Liver (tissue), 9 donors: ENCODE data around the gene ZNF776. TPM values are rescaled to one million over a fixed set of nuclear protein-coding genes. Genes with fewer than 3 reads are reported as not detected.
A peak's percentile ranks its signal among the peaks of the same experiment; 100 is the strongest.

Experiments
- DNase-seq: peaks from one replicate; pipeline ENCODE4 v3.0.0-alpha.2; 2017; ENCODE audit warnings: low spot score
- H3K27ac ChIP-seq, 2 donors: one replicate each; pipeline ENCODE4 v1.7.0; 2013; ENCODE audit warnings: inconsistent platforms in 2 of 2, low read length in 2 of 2, control low read depth in 1 of 2, low read depth in 1 of 2, mild to moderate bottlenecking in 1 of 2
- H3K27me3 ChIP-seq, 4 donors: one replicate each; pipeline versions ENCODE4 v1.6.1 to v1.7.0; 2013; ENCODE audit warnings: low read length in 3 of 4, inconsistent platforms in 1 of 4, mild to moderate bottlenecking in 1 of 4, moderate library complexity in 1 of 4; ENCODE audit not compliant: control insufficient read depth in 4 of 4, insufficient read depth in 4 of 4
- H3K36me3 ChIP-seq, 4 donors: one replicate each; pipeline versions ENCODE4 v1.6.1 to v1.7.0; 2013; ENCODE audit warnings: low read length in 3 of 4, mild to moderate bottlenecking in 3 of 4, low read depth in 1 of 4, moderate library complexity in 1 of 4; ENCODE audit not compliant: control insufficient read depth in 4 of 4, insufficient read depth in 3 of 4
- H3K4me1 ChIP-seq, 4 donors: one replicate each; pipeline versions ENCODE4 v1.6.1 to v1.7.0; 2013; ENCODE audit warnings: low read length in 3 of 4, mild to moderate bottlenecking in 3 of 4, moderate library complexity in 1 of 4; ENCODE audit not compliant: control insufficient read depth in 4 of 4, insufficient read depth in 4 of 4
- H3K4me3 ChIP-seq, 3 donors: one replicate each; pipeline versions ENCODE4 v1.6.1 to v1.7.0; 2013; ENCODE audit warnings: low read length in 3 of 3, control low read depth in 1 of 3, low read depth in 1 of 3, mild to moderate bottlenecking in 1 of 3
- H3K9ac ChIP-seq, 2 donors: one replicate each; pipeline ENCODE4 v1.7.0; 2013; ENCODE audit warnings: low read length in 2 of 2, mild to moderate bottlenecking in 2 of 2, moderate library complexity in 2 of 2, control low read depth in 1 of 2, low read depth in 1 of 2
- H3K9me3 ChIP-seq, 4 donors: one replicate each; pipeline versions ENCODE4 v1.6.1 to v1.7.0; 2013; ENCODE audit warnings: low read length in 3 of 4; ENCODE audit not compliant: control insufficient read depth in 4 of 4
- EGR1 ChIP-seq, 2 donors: IDR thresholded peaks; 2 replicates each; pipeline ENCODE4 v1.6.1; 2016 to 2018; ENCODE audit warnings: antibody characterized with exemption in 2 of 2, low read depth in 2 of 2
- FOXA1 ChIP-seq: IDR thresholded peaks from 2 replicates; pipeline ENCODE4 v1.6.1; 2016; ENCODE audit warnings: antibody characterized with exemption
- FOXA2 ChIP-seq: IDR thresholded peaks from 2 replicates; pipeline ENCODE4 v1.6.1; 2016; ENCODE audit warnings: antibody characterized with exemption
- GABPA ChIP-seq, 2 donors: IDR thresholded peaks in 1 of 2; conservative IDR thresholded peaks in 1 of 2; 2 replicates each; pipeline ENCODE4 v1.6.1; 2016; ENCODE audit warnings: antibody characterized with exemption in 2 of 2, mild to moderate bottlenecking in 1 of 2, moderate library complexity in 1 of 2
- HNF4A ChIP-seq, 2 donors: conservative IDR thresholded peaks; 2 replicates each; pipeline ENCODE4 v1.6.1; 2016; ENCODE audit warnings: antibody characterized with exemption in 2 of 2, mild to moderate bottlenecking in 2 of 2
- HNF4G ChIP-seq: IDR thresholded peaks from 2 replicates; pipeline ENCODE4 v1.6.1; 2016; ENCODE audit warnings: antibody characterized with exemption
- JUND ChIP-seq, 2 donors: IDR thresholded peaks; 2 replicates each; pipeline ENCODE4 v1.6.1; 2016; ENCODE audit warnings: antibody characterized with exemption in 2 of 2
- NR2F2 ChIP-seq: IDR thresholded peaks from 2 replicates; pipeline ENCODE4 v1.6.1; 2016; ENCODE audit warnings: antibody characterized with exemption
- RAD21 ChIP-seq, 2 donors: IDR thresholded peaks; 2 replicates each; pipeline ENCODE4 v1.6.1; 2016; ENCODE audit warnings: antibody characterized with exemption in 2 of 2, mild to moderate bottlenecking in 2 of 2
- RXRA ChIP-seq, 2 donors: IDR thresholded peaks; 2 replicates each; pipeline ENCODE4 v1.6.1; 2017 to 2018; ENCODE audit warnings: antibody characterized with exemption in 2 of 2, mild to moderate bottlenecking in 1 of 2
- SP1 ChIP-seq: IDR thresholded peaks from 2 replicates; pipeline ENCODE4 v1.6.1; 2018; ENCODE audit warnings: antibody characterized with exemption, mild to moderate bottlenecking
- TAF1 ChIP-seq: conservative IDR thresholded peaks from 2 replicates; pipeline ENCODE4 v1.6.1; 2016; ENCODE audit warnings: antibody characterized with exemption, mild to moderate bottlenecking
- YY1 ChIP-seq: IDR thresholded peaks from 2 replicates; pipeline ENCODE4 v1.6.1; 2016; ENCODE audit warnings: antibody characterized with exemption, mild to moderate bottlenecking
- WGBS: extraction: QIAGEN DNeasy Blood & Tissue Kit; methylation state at CpG from one replicate; pipeline ENCODE4 v1.1.7; 2013; 5-methylcytosine and 5-hydroxymethylcytosine counted together
- polyA plus RNA-seq, 2 donors: library from polyadenylated mRNA; stranded (reverse) in 1 of 2; unstranded in 1 of 2; fragments of 200-250 nt in 1 of 2; fragments of >200 nt in 1 of 2; fragmentation: Nextera tagmentation in 1 of 2; extraction: Ambion mirVana in 1 of 2; gene quantifications; one replicate each; pipeline versions ENCODE4 v1.2.1 to v1.2.3, GENCODE V29; 2013 to 2015
- total RNA-seq, 2 donors: library from RNA; depleted of rRNA; stranded (reverse); fragments of >200 nt; gene quantifications; one replicate each; pipeline ENCODE4 v1.2.3, GENCODE V29; 2014
- TF ChIP-seq, protein P1 (sequence below): IDR thresholded peaks from 2 replicates; pipeline ENCODE4 v1.6.1; 2016; ENCODE audit warnings: antibody characterized with exemption
- TF ChIP-seq, protein P2 (sequence below): IDR thresholded peaks from 2 replicates; pipeline ENCODE4 v1.6.1; 2016; ENCODE audit warnings: antibody characterized with exemption, mild to moderate bottlenecking
- TF ChIP-seq, protein P3 (sequence below): IDR thresholded peaks from 2 replicates; pipeline ENCODE4 v1.6.1; 2016; ENCODE audit warnings: antibody characterized with exemption
- TF ChIP-seq, protein P4 (sequence below): fragments of 150-350 bp; IDR thresholded peaks from 2 replicates; pipeline ENCODE4 v1.5.1; 2017; ENCODE audit warnings: improper control_type of control experiment, low read depth, low read length; ENCODE audit not compliant: missing input control
- donor health status: healthy.
- donor health status: healthy.
- donor health status: healthy.
- donor health status: healthy.
- donor health status: healthy.

ZNF776 gene
- total and polyA plus RNA-seq, 4 donors = 2.0 to 20.3 (median 6.4) TPM

DNA sequence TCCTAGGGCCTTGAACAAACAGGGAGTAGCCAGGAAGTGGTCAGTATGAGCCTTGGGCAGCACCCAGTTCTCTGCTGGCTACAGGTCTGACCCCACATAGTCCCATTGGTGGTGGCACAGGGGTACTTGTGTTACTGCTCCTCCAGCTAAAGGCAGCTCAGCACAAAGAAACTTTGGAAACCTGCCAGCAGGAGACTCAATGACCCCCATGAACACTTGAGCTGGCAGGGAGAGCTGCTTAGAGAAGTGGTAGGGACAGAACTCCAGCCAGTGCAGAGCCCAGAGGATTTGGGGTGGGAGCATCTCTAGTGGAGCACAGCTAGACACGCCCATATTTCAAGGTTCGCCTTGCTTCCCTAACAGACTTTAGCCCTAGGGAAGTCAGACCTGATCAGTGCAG is 12.5 kb downstream of the ZNF776 start:
- Histone ChIP-seq H3K9me3 (peaks cover 6 to 55% (median 34%) of the 10 kb centered on the region in 4 donors), H3K9ac (no peak overlapping the region), H3K36me3 (peaks cover 5 to 83% (median 57%) of the 10 kb centered on the region in 4 donors), H3K27ac (no peak overlapping the region), H3K4me1 (no peaks in the 10 kb centered on the region), H3K4me3 (peak overlapping the region in 2 of 3 donors; percentile 30 to 50), H3K27me3 (no peaks in the 10 kb centered on the region)
- TF ChIP-seq FOXA2 = no peak
- TF ChIP-seq EGR1 (IDR thresholded peaks at IDR 0.05; ENCODE audit: low read depth in 2 of 2) = no peak
- TF ChIP-seq HNF4G = no peak
- no peak for DNase-seq
- WGBS = 100% methylated on average over 2 of the region's 2 CpGs

DNA sequence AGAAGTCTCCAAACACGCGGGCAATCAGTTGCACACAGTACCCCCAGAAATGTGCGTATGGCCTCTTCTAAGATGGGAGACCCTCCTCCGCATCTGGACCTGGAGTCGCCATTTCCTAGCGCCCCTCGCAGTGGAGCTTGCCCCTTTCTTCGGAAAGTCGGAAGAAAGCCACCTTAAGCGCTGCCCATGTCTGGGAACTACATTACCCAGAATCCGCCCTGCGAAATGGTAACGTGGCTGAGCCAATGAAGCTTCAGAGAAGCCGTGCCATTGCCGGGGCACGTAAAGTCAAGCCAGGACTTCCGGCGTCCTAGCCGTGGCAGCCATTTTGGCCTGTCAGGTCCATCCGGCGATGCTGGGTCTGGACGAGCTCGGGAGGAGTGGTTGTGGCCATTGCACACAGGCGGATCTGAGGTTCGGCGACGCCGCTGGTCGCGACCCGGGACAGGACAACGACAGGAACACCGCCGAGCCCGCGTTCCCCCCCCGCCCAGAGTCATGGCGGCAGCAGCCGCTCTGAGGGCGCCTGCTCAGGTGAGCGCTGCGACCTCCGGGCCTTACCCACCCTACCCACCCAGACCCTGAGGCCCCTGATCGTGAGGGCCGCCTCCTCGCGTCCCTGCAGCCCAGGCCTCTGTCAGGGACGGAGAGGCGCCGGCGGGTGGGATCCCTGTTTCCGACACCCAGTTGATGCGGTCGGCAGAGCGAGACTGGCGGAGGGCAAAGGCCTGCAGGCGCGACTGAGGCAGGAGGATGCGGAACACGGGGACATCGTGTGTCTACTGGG is 22.9 kb downstream of the ZNF776 start, which contains the start of gene ZNF586:
TSS of gene ZNF586 (plus strand) at position 332 of the 787 bp plus-strand sequence. CDS start at position 499, 167 bp downstream.
- peaks cover 0 to 9% (median 0%) of the 10 kb centered on the region in 4 donors for H3K9me3 ChIP-seq
- H3K9ac ChIP-seq = peak within 1 kb of the TSS in 1 of 2 donors; percentile 88
- 3% methylated on average over 61 of the region's 61 CpGs for WGBS
- no peaks in the 10 kb centered on the region for H3K27me3 ChIP-seq
- DNase-seq = peak; percentile 83
- TF ChIP-seq, protein P1, sequence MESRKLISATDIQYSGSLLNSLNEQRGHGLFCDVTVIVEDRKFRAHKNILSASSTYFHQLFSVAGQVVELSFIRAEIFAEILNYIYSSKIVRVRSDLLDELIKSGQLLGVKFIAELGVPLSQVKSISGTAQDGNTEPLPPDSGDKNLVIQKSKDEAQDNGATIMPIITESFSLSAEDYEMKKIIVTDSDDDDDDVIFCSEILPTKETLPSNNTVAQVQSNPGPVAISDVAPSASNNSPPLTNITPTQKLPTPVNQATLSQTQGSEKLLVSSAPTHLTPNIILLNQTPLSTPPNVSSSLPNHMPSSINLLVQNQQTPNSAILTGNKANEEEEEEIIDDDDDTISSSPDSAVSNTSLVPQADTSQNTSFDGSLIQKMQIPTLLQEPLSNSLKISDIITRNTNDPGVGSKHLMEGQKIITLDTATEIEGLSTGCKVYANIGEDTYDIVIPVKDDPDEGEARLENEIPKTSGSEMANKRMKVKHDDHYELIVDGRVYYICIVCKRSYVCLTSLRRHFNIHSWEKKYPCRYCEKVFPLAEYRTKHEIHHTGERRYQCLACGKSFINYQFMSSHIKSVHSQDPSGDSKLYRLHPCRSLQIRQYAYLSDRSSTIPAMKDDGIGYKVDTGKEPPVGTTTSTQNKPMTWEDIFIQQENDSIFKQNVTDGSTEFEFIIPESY = no peak
- TF ChIP-seq EGR1 (IDR thresholded peaks at IDR 0.05; ENCODE audit: low read depth in 2 of 2) (no peak), YY1 (peak; percentile 100), FOXA2 (no peak), NR2F2 (peak; percentile 65), RAD21 (IDR thresholded peaks at IDR 0.05) (peak in 1 of 2 donors; percentile 58), JUND (IDR thresholded peaks at IDR 0.05) (no peak), RXRA (IDR thresholded peaks at IDR 0.05) (peak; percentile 44 to 53), TAF1 (peak; percentile 32), FOXA1 (no peak), HNF4A (conservative IDR thresholded peaks at IDR 0.05) (no peak), SP1 (peak; percentile 49), GABPA (IDR thresholded peaks at IDR 0.05 in 1 of 2, conservative IDR thresholded peaks at IDR 0.05 in 1 of 2) (peak; percentile 78 to 95)
- TF ChIP-seq, protein P2, sequence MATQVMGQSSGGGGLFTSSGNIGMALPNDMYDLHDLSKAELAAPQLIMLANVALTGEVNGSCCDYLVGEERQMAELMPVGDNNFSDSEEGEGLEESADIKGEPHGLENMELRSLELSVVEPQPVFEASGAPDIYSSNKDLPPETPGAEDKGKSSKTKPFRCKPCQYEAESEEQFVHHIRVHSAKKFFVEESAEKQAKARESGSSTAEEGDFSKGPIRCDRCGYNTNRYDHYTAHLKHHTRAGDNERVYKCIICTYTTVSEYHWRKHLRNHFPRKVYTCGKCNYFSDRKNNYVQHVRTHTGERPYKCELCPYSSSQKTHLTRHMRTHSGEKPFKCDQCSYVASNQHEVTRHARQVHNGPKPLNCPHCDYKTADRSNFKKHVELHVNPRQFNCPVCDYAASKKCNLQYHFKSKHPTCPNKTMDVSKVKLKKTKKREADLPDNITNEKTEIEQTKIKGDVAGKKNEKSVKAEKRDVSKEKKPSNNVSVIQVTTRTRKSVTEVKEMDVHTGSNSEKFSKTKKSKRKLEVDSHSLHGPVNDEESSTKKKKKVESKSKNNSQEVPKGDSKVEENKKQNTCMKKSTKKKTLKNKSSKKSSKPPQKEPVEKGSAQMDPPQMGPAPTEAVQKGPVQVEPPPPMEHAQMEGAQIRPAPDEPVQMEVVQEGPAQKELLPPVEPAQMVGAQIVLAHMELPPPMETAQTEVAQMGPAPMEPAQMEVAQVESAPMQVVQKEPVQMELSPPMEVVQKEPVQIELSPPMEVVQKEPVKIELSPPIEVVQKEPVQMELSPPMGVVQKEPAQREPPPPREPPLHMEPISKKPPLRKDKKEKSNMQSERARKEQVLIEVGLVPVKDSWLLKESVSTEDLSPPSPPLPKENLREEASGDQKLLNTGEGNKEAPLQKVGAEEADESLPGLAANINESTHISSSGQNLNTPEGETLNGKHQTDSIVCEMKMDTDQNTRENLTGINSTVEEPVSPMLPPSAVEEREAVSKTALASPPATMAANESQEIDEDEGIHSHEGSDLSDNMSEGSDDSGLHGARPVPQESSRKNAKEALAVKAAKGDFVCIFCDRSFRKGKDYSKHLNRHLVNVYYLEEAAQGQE = no peak
- TF ChIP-seq, protein P3, sequence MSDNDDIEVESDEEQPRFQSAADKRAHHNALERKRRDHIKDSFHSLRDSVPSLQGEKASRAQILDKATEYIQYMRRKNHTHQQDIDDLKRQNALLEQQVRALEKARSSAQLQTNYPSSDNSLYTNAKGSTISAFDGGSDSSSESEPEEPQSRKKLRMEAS = peak; percentile 78
- TF ChIP-seq, protein P4, sequence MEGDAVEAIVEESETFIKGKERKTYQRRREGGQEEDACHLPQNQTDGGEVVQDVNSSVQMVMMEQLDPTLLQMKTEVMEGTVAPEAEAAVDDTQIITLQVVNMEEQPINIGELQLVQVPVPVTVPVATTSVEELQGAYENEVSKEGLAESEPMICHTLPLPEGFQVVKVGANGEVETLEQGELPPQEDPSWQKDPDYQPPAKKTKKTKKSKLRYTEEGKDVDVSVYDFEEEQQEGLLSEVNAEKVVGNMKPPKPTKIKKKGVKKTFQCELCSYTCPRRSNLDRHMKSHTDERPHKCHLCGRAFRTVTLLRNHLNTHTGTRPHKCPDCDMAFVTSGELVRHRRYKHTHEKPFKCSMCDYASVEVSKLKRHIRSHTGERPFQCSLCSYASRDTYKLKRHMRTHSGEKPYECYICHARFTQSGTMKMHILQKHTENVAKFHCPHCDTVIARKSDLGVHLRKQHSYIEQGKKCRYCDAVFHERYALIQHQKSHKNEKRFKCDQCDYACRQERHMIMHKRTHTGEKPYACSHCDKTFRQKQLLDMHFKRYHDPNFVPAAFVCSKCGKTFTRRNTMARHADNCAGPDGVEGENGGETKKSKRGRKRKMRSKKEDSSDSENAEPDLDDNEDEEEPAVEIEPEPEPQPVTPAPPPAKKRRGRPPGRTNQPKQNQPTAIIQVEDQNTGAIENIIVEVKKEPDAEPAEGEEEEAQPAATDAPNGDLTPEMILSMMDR = no peak
- H3K4me1 ChIP-seq = peaks cover 6 to 8% (median 7%) of the 10 kb centered on the region in 4 donors
- peak within 1 kb of the TSS; percentile 89 to 95 (median 95) for H3K4me3 ChIP-seq
- peaks cover 0 to 18% (median 8%) of the 10 kb centered on the region in 4 donors for H3K36me3 ChIP-seq
- H3K27ac ChIP-seq = peak within 1 kb of the TSS in 1 of 2 donors; percentile 27
